NOMO-1 treated with DMSO at 0.1 percent for 48 hours (cell line): ENCODE data around the gene PNPLA2.
A peak's percentile ranks its signal among the peaks of the same experiment; 100 is the strongest.

Source experiments
- DNase-seq: peaks from one replicate; lab custom pipeline; 2025; ENCODE audit not compliant: unreplicated experiment; lab: John Stamatoyannopoulos, UW

Gene PNPLA2

GRCh38 chr11:829176-829846 lies 10.6 kb downstream of the PNPLA2 start:
- DNase-seq, result no peak

GRCh38 chr11:829847-830294 lies 11.2 kb downstream of the PNPLA2 start:
- DNase-seq, result no peak

GRCh38 chr11:830295-831117 lies 11.8 kb downstream of the PNPLA2 start:
- DNase-seq, result peak; percentile 63

GRCh38 chr11:831118-831864 lies 12.6 kb downstream of the PNPLA2 start:
- DNase-seq, result no peak

- DNase-seq, result no peak
Measured at GRCh38 chr11:831961-832528, 13.3 kb downstream of the PNPLA2 start.

GRCh38 chr11:832529-833113 lies 13.9 kb downstream of the PNPLA2 start, which contains the start of gene CD151:
CD151 (plus strand) TSS chr11:832952; CDS start chr11:836070, 3,118 bp downstream.
- no peak for DNase-seq

- no peak for DNase-seq
Measured at GRCh38 chr11:833114-833791, 14.5 kb downstream of the PNPLA2 start.

- DNase-seq, result no peak
Measured at GRCh38 chr11:833849-834311, 15.2 kb downstream of the PNPLA2 start.

- no peak for DNase-seq
Measured at GRCh38 chr11:834371-835316, 15.9 kb downstream of the PNPLA2 start.

GRCh38 chr11:836274-836673 lies 17.6 kb downstream of the PNPLA2 start:
- no peak for DNase-seq

GRCh38 chr11:836700-837099 lies 18.0 kb downstream of the PNPLA2 start:
- no peak for DNase-seq

- DNase-seq, result no peak
Measured at GRCh38 chr11:837189-837989, 18.7 kb downstream of the PNPLA2 start.

- no peak for DNase-seq
Measured at GRCh38 chr11:837990-838307, 19.2 kb downstream of the PNPLA2 start.

GRCh38 chr11:838441-839279 lies 19.9 kb downstream of the PNPLA2 start:
- no peak for DNase-seq

GRCh38 chr11:839280-839623 lies 20.5 kb downstream of the PNPLA2 start:
- DNase-seq, result no peak

GRCh38 chr11:839875-840617 lies 21.3 kb downstream of the PNPLA2 start:
- DNase-seq, result no peak

GRCh38 chr11:841981-842369 lies 23.3 kb downstream of the PNPLA2 start:
- no peak for DNase-seq
